Measurements from ENCODE around the gene DNM3. TPM values are rescaled to one million over a fixed set of nuclear protein-coding genes. Genes with fewer than 3 reads are reported as not detected.

Gene DNM3
- total and polyA plus RNA-seq, 9 of the 15 experiments (the other 6 are each of a cell fraction or from before 2014, with no cell fraction given): 0.08 to 0.36 (median 0.22) TPM; not detected in 1

DNA sequence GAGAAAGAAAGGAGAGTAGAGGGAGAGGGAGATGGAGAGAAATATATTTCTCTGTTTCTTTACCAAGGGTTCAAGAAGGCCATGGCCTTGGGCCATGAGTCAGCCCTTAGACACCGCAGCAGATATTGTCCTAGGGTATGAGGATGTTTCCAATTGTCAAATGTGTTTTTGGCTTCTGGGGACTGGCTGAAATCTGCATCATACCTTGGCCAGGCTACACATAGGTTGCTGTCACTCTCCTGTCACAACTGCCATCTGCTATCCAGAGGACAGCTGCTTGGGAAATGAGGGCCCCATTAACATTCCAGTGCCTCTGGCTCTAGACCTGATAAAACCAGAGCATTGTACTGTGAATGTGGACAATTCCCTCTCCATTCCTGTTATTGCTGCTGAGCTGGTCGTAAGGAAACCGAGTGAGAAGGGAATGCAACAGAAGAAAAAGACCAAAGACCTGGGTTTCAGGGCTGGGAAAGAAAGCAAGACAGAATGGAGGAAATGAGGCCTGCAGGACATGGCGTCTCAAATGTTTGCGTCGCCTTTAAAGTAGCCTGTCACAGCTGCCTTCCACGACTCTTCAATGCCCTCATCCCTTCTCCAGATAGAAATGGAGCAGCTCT lies 611.3 kb downstream of the DNM3 start (continued):
- TF ChIP-seq SETDB1 (IDR thresholded peaks at IDR 0.05; ENCODE audit: low read length) (no peak), TSC22D4 (tag; IDR thresholded peaks at IDR 0.05) (no peak), ZNF253 (CRISPR knock-in tag; conservative IDR thresholded peaks at IDR 0.05) (no peak), PPARD (CRISPR knock-in tag; IDR thresholded peaks at IDR 0.05) (no peak), NCOA4 (IDR thresholded peaks at IDR 0.05; ENCODE audit: partially characterized antibody) (no peak), ZNF174 (CRISPR knock-in tag; IDR thresholded peaks at IDR 0.05) (no peak), MAFG (tag; conservative IDR thresholded peaks at IDR 0.05) (peak; percentile 46), CBFA2T2 (conservative IDR thresholded peaks at IDR 0.05) (0 out of 2 replicates have a peak, but pooled peaks have one; percentile 35), DMBX1 (CRISPR knock-in tag; IDR thresholded peaks at IDR 0.05; ENCODE audit: borderline replicate concordance) (peak; percentile 78), ZNF592 (IDR thresholded peaks at IDR 0.05) (peak; percentile 49; the same call in 1 of the 2 replicates), NFE2 (IDR thresholded peaks at IDR 0.05; ENCODE audit: low read depth) (peak; percentile 53; the same call in 1 of the 2 replicates), HCFC1 (IDR thresholded peaks at IDR 0.05; ENCODE audit: low read depth, low read length) (peak; percentile 10; the same call in 1 of the 2 replicates), KLF6 (CRISPR knock-in tag; IDR thresholded peaks at IDR 0.05; ENCODE audit: borderline replicate concordance) (no peak), ZNF780A (CRISPR knock-in tag; IDR thresholded peaks at IDR 0.05) (no peak), ZNF316 (IDR thresholded peaks at IDR 0.05) (0 out of 2 replicates have a peak, but pooled peaks have one; percentile 23), ZNF232 (CRISPR knock-in tag; IDR thresholded peaks at IDR 0.05) (no peak), SNRNP70 (optimal IDR thresholded peaks at IDR 0.05; ENCODE audit: low read depth, low read length) (no peak), ARID1B (IDR thresholded peaks at IDR 0.05) (peak; percentile 26; the same call in 1 of the 2 replicates), FOXA3 (CRISPR knock-in tag; conservative IDR thresholded peaks at IDR 0.05 in 1 of 2, IDR thresholded peaks at IDR 0.05 in 1 of 2) (no peak), ZNF133 (CRISPR knock-in tag; IDR thresholded peaks at IDR 0.05) (no peak), SMARCA4 (IDR thresholded peaks at IDR 0.05) (no peak; the same call in 1 of the 2 replicates), ZNF311 (CRISPR knock-in tag; IDR thresholded peaks at IDR 0.05) (peak; percentile 43; the same call in 1 of the 2 replicates)
- TF ChIP-seq, protein P1, sequence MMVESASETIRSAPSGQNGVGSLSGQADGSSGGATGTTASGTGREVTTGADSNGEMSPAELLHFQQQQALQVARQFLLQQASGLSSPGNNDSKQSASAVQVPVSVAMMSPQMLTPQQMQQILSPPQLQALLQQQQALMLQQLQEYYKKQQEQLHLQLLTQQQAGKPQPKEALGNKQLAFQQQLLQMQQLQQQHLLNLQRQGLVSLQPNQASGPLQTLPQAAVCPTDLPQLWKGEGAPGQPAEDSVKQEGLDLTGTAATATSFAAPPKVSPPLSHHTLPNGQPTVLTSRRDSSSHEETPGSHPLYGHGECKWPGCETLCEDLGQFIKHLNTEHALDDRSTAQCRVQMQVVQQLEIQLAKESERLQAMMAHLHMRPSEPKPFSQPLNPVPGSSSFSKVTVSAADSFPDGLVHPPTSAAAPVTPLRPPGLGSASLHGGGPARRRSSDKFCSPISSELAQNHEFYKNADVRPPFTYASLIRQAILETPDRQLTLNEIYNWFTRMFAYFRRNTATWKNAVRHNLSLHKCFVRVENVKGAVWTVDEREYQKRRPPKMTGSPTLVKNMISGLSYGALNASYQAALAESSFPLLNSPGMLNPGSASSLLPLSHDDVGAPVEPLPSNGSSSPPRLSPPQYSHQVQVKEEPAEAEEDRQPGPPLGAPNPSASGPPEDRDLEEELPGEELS (CRISPR knock-in tag; IDR thresholded peaks at IDR 0.05; ENCODE audit: borderline replicate concordance): no peak
- TF ChIP-seq, protein P2, sequence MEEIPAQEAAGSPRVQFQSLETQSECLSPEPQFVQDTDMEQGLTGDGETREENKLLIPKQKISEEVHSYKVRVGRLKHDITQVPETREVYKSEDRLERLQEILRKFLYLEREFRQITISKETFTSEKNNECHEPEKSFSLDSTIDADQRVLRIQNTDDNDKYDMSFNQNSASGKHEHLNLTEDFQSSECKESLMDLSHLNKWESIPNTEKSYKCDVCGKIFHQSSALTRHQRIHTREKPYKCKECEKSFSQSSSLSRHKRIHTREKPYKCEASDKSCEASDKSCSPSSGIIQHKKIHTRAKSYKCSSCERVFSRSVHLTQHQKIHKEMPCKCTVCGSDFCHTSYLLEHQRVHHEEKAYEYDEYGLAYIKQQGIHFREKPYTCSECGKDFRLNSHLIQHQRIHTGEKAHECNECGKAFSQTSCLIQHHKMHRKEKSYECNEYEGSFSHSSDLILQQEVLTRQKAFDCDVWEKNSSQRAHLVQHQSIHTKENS (CRISPR knock-in tag; IDR thresholded peaks at IDR 0.05): no peak
